Measurements from ENCODE around the gene RAB40B.

The RAB40B gene

GRCh38 chr17:82675476-82676245 lies 22.8 kb downstream of the RAB40B start:
- Histone ChIP-seq H3K27me3 (replicated peaks in 2 of 5; ENCODE audit: control insufficient read depth in 4 of 5, insufficient read depth in 5 of 5, low read length in 4 of 5) (no peaks in the 10 kb centered on the region), H3K27ac (ENCODE audit: insufficient read depth in 1 of 2, low read depth in 1 of 2, low read length in 2 of 2, poor library complexity in 1 of 2, severe bottlenecking in 2 of 2) (no peak overlapping the region), H3K4me3 (ENCODE audit: control insufficient read depth in 1 of 7, extremely low read depth in 1 of 7, insufficient read depth in 4 of 7, low read depth in 2 of 7, low read length in 6 of 7) (no peak overlapping the region), H3K36me3 (ENCODE audit: control insufficient read depth in 4 of 4, insufficient read depth in 4 of 4, low read length in 3 of 4) (peaks cover 0 to 1% (median 0%) of the 10 kb centered on the region in 4 experiments), H3K9me3 (ENCODE audit: control extremely low read depth in 1 of 5, control insufficient read depth in 4 of 5, insufficient read depth in 2 of 5, low read depth in 1 of 5, low read length in 4 of 5) (no peaks in the 10 kb centered on the region), H3K4me1 (ENCODE audit: control extremely low read depth in 1 of 4, control insufficient read depth in 4 of 4, insufficient read depth in 4 of 4, low read length in 3 of 4) (no peaks in the 10 kb centered on the region)
- no peak for DNase-seq
- ChIA-PET POLR2A (no interaction called here), CTCF (no interaction called here)
- 88% methylated on average over 14 of the region's 18 CpGs for WGBS (ENCODE audit: insufficient coverage)

GRCh38 chr17:82674656-82675475 lies 23.6 kb downstream of the RAB40B start:
- no peak overlapping the region for H3K27ac ChIP-seq (ENCODE audit: insufficient read depth in 1 of 2, low read depth in 1 of 2, low read length in 2 of 2, poor library complexity in 1 of 2, severe bottlenecking in 2 of 2)
- H3K4me3 ChIP-seq (ENCODE audit: control insufficient read depth in 1 of 7, extremely low read depth in 1 of 7, insufficient read depth in 4 of 7, low read depth in 2 of 7, low read length in 6 of 7): no peak overlapping the region
- H3K9me3 ChIP-seq (ENCODE audit: control extremely low read depth in 1 of 5, control insufficient read depth in 4 of 5, insufficient read depth in 2 of 5, low read depth in 1 of 5, low read length in 4 of 5): no peaks in the 10 kb centered on the region
- WGBS (ENCODE audit: insufficient coverage): 90% methylated on average over 13 of the region's 20 CpGs
- POLR2A ChIA-PET: no interaction called here
- H3K36me3 ChIP-seq (ENCODE audit: control insufficient read depth in 4 of 4, insufficient read depth in 4 of 4, low read length in 3 of 4): peaks cover 0 to 1% (median 0%) of the 10 kb centered on the region in 4 experiments
- DNase-seq: no peak
- no peaks in the 10 kb centered on the region for H3K4me1 ChIP-seq (ENCODE audit: control extremely low read depth in 1 of 4, control insufficient read depth in 4 of 4, insufficient read depth in 4 of 4, low read length in 3 of 4)
- H3K27me3 ChIP-seq (replicated peaks in 2 of 5; ENCODE audit: control insufficient read depth in 4 of 5, insufficient read depth in 5 of 5, low read length in 4 of 5): no peaks in the 10 kb centered on the region
- CTCF ChIA-PET: no interaction called here

- no peak for DNase-seq
- Histone ChIP-seq H3K27me3 (replicated peaks in 2 of 5; ENCODE audit: control insufficient read depth in 4 of 5, insufficient read depth in 5 of 5, low read length in 4 of 5) (no peaks in the 10 kb centered on the region), H3K9me3 (ENCODE audit: control extremely low read depth in 1 of 5, control insufficient read depth in 4 of 5, insufficient read depth in 2 of 5, low read depth in 1 of 5, low read length in 4 of 5) (no peaks in the 10 kb centered on the region), H3K4me3 (ENCODE audit: control insufficient read depth in 1 of 7, extremely low read depth in 1 of 7, insufficient read depth in 4 of 7, low read depth in 2 of 7, low read length in 6 of 7) (no peak overlapping the region), H3K27ac (ENCODE audit: insufficient read depth in 1 of 2, low read depth in 1 of 2, low read length in 2 of 2, poor library complexity in 1 of 2, severe bottlenecking in 2 of 2) (no peak overlapping the region), H3K4me1 (ENCODE audit: control extremely low read depth in 1 of 4, control insufficient read depth in 4 of 4, insufficient read depth in 4 of 4, low read length in 3 of 4) (peaks cover 0 to 19% (median 6%) of the 10 kb centered on the region in 4 experiments), H3K36me3 (ENCODE audit: control insufficient read depth in 4 of 4, insufficient read depth in 4 of 4, low read length in 3 of 4) (no peaks in the 10 kb centered on the region)
- ChIA-PET POLR2A (no interaction called here), CTCF (interaction anchor here (1.0 to 2.6 kb wide), 5 partner anchors 11 to 103 kb away, joined by 3 to 9 read pairs (median 4); no protein-coding TSS in a partner anchor)
- 97% methylated on average over 16 of the region's 19 CpGs for WGBS (ENCODE audit: insufficient coverage)
Observed at GRCh38 chr17:82670661-82671450, 27.6 kb downstream of the RAB40B start.

- POLR2A ChIA-PET: no interaction called here
- peaks cover 0 to 19% (median 6%) of the 10 kb centered on the region in 4 experiments for H3K4me1 ChIP-seq (ENCODE audit: control extremely low read depth in 1 of 4, control insufficient read depth in 4 of 4, insufficient read depth in 4 of 4, low read length in 3 of 4)
- CTCF ChIA-PET: interaction anchor here (0.7 to 2.9 kb wide), 23 partner anchors 9 to 533 kb away, joined by 3 to 29 read pairs (median 4); partner anchors contain the start of gene FN3KRP
- no peaks in the 10 kb centered on the region for H3K9me3 ChIP-seq (ENCODE audit: control extremely low read depth in 1 of 5, control insufficient read depth in 4 of 5, insufficient read depth in 2 of 5, low read depth in 1 of 5, low read length in 4 of 5)
- no peaks in the 10 kb centered on the region for H3K27me3 ChIP-seq (replicated peaks in 2 of 5; ENCODE audit: control insufficient read depth in 4 of 5, insufficient read depth in 5 of 5, low read length in 4 of 5)
- peak; percentile 84 to 88 (median 87) for DNase-seq
- H3K4me3 ChIP-seq (ENCODE audit: control insufficient read depth in 1 of 7, extremely low read depth in 1 of 7, insufficient read depth in 4 of 7, low read depth in 2 of 7, low read length in 6 of 7): peak overlapping the region in 6 of 7 experiments; percentile 23 to 67 (median 48)
- no peaks in the 10 kb centered on the region for H3K36me3 ChIP-seq (ENCODE audit: control insufficient read depth in 4 of 4, insufficient read depth in 4 of 4, low read length in 3 of 4)
- WGBS (ENCODE audit: insufficient coverage): 14% methylated on average over 19 of the region's 20 CpGs
- H3K27ac ChIP-seq (ENCODE audit: insufficient read depth in 1 of 2, low read depth in 1 of 2, low read length in 2 of 2, poor library complexity in 1 of 2, severe bottlenecking in 2 of 2): no peak overlapping the region
Observed at GRCh38 chr17:82668631-82669099, 29.8 kb downstream of the RAB40B start.

- Histone ChIP-seq H3K9me3 (ENCODE audit: control extremely low read depth in 1 of 5, control insufficient read depth in 4 of 5, insufficient read depth in 2 of 5, low read depth in 1 of 5, low read length in 4 of 5) (no peaks in the 10 kb centered on the region), H3K4me3 (ENCODE audit: control insufficient read depth in 1 of 7, extremely low read depth in 1 of 7, insufficient read depth in 4 of 7, low read depth in 2 of 7, low read length in 6 of 7) (peak overlapping the region in 1 of 7 experiments; percentile 67), H3K27me3 (replicated peaks in 2 of 5; ENCODE audit: control insufficient read depth in 4 of 5, insufficient read depth in 5 of 5, low read length in 4 of 5) (no peaks in the 10 kb centered on the region), H3K36me3 (ENCODE audit: control insufficient read depth in 4 of 4, insufficient read depth in 4 of 4, low read length in 3 of 4) (no peaks in the 10 kb centered on the region), H3K4me1 (ENCODE audit: control extremely low read depth in 1 of 4, control insufficient read depth in 4 of 4, insufficient read depth in 4 of 4, low read length in 3 of 4) (peaks cover 0 to 19% (median 6%) of the 10 kb centered on the region in 4 experiments), H3K27ac (ENCODE audit: insufficient read depth in 1 of 2, low read depth in 1 of 2, low read length in 2 of 2, poor library complexity in 1 of 2, severe bottlenecking in 2 of 2) (no peak overlapping the region)
- 76% methylated on average over 16 of the region's 16 CpGs for WGBS (ENCODE audit: insufficient coverage)
- CTCF ChIA-PET: interaction anchor here (0.7 to 2.9 kb wide), 25 partner anchors 9 to 534 kb away, joined by 3 to 29 read pairs (median 4); partner anchors contain the start of gene FN3KRP
- POLR2A ChIA-PET: no interaction called here
- no peak for DNase-seq
Observed at GRCh38 chr17:82668024-82668630, 30.4 kb downstream of the RAB40B start.

GRCh38 chr17:82667668-82668000 lies 30.9 kb downstream of the RAB40B start:
- Histone ChIP-seq H3K36me3 (ENCODE audit: control insufficient read depth in 4 of 4, insufficient read depth in 4 of 4, low read length in 3 of 4) (no peaks in the 10 kb centered on the region), H3K27ac (ENCODE audit: insufficient read depth in 1 of 2, low read depth in 1 of 2, low read length in 2 of 2, poor library complexity in 1 of 2, severe bottlenecking in 2 of 2) (no peak overlapping the region), H3K27me3 (replicated peaks in 2 of 5; ENCODE audit: control insufficient read depth in 4 of 5, insufficient read depth in 5 of 5, low read length in 4 of 5) (no peaks in the 10 kb centered on the region), H3K4me3 (ENCODE audit: control insufficient read depth in 1 of 7, extremely low read depth in 1 of 7, insufficient read depth in 4 of 7, low read depth in 2 of 7, low read length in 6 of 7) (no peak overlapping the region), H3K4me1 (ENCODE audit: control extremely low read depth in 1 of 4, control insufficient read depth in 4 of 4, insufficient read depth in 4 of 4, low read length in 3 of 4) (peaks cover 0 to 19% (median 6%) of the 10 kb centered on the region in 4 experiments), H3K9me3 (ENCODE audit: control extremely low read depth in 1 of 5, control insufficient read depth in 4 of 5, insufficient read depth in 2 of 5, low read depth in 1 of 5, low read length in 4 of 5) (no peaks in the 10 kb centered on the region)
- CTCF ChIA-PET: interaction anchor here (0.7 to 2.9 kb wide), 22 partner anchors 10 to 534 kb away, joined by 3 to 29 read pairs (median 3); partner anchors contain the start of gene FN3KRP
- WGBS (ENCODE audit: insufficient coverage): 100% methylated on average over 13 of the region's 15 CpGs
- POLR2A ChIA-PET: no interaction called here
- DNase-seq: no peak
